ENCODE measurements around the gene AP3S2.

GRCh38 chr15:89936051-89936785 is 42.4 kb upstream of the AP3S2 start:
- TF ChIP-seq ZNF280D (CRISPR knock-in tag; IDR thresholded peaks at IDR 0.05) (no peak), ATF2 (CRISPR knock-in tag; IDR thresholded peaks at IDR 0.05) (no peak), ZNF510 (CRISPR knock-in tag; IDR thresholded peaks at IDR 0.05; ENCODE audit: low read depth) (no peak), POLR2A (IDR thresholded peaks at IDR 0.05; ENCODE audit: insufficient read depth in 1 of 2, low read depth in 2 of 2, low read length in 2 of 2) (no peak), U2AF1 (optimal IDR thresholded peaks at IDR 0.05; ENCODE audit: low read depth, low read length) (no peak), POLR2AphosphoS5 (IDR thresholded peaks at IDR 0.05; ENCODE audit: low read depth, low read length) (no peak), ESRRA (CRISPR knock-in tag; IDR thresholded peaks at IDR 0.05; ENCODE audit: low read depth) (no peak)

All from HepG2 (cell line).